Mesodermal cell (in vitro differentiated cells): ENCODE results near the gene GPR62.

Experiments used
- H3K27ac ChIP-seq: 2 replicates; pipeline ENCODE4 v1.7.0; 2013; ENCODE audit warnings: mild to moderate bottlenecking, low read depth, low read length, moderate library complexity; ENCODE audit not compliant: severe bottlenecking
- H3K36me3 ChIP-seq: 2 replicates; pipeline ENCODE4 v1.7.1; 2013; ENCODE audit warnings: mild to moderate bottlenecking, low read length, moderate library complexity; ENCODE audit not compliant: control insufficient read depth, insufficient read depth
- H3K4me1 ChIP-seq: one replicate; pipeline ENCODE4 v1.7.1; 2013; ENCODE audit warnings: mild to moderate bottlenecking, low read length; ENCODE audit not compliant: insufficient read depth, control insufficient read depth, poor library complexity, severe bottlenecking
- H3K4me3 ChIP-seq: 2 replicates; pipeline ENCODE4 v1.7.0; 2013; ENCODE audit warnings: low read length, control low read depth, mild to moderate bottlenecking; ENCODE audit not compliant: insufficient read depth, poor library complexity, severe bottlenecking; ENCODE audit errors: extremely low read depth
- H3K9me3 ChIP-seq: 2 replicates; pipeline ENCODE4 v1.7.1; 2013; ENCODE audit warnings: mild to moderate bottlenecking, low read length, moderate library complexity; ENCODE audit not compliant: control insufficient read depth
- WGBS, 2 experiments: methylation state at CpG; one replicate each; pipeline ENCODE4 v1.1.5; 2013; ENCODE audit warnings: missing lambda C conversion rate in 2 of 2; ENCODE audit not compliant: insufficient coverage in 2 of 2; 5-methylcytosine and 5-hydroxymethylcytosine counted together

Gene GPR62

GRCh38 chr3:51975852-51976549 is 20.8 kb downstream of the GPR62 start:
- H3K4me3 ChIP-seq: peak overlapping the region; percentile 54
- H3K27ac ChIP-seq: no peak overlapping the region
- WGBS, 2 experiments: 54 to 65% methylated on average over 28 to 44 of the region's 46 CpGs
- H3K36me3 ChIP-seq: peaks cover 9% of the 10 kb centered on the region
- peaks cover 21% of the 10 kb centered on the region for H3K4me1 ChIP-seq
- no peaks in the 10 kb centered on the region for H3K9me3 ChIP-seq

- Histone ChIP-seq H3K27ac (no peak overlapping the region), H3K4me1 (peaks cover 20% of the 10 kb centered on the region), H3K36me3 (peaks cover 9% of the 10 kb centered on the region), H3K9me3 (no peaks in the 10 kb centered on the region), H3K4me3 (no peak overlapping the region)
- WGBS, 2 experiments: 93 to 94% methylated on average over 2 to 7 of the region's 9 CpGs
Observed at GRCh38 chr3:51977446-51978142, 22.4 kb downstream of the GPR62 start.

GRCh38 chr3:51978143-51978502 is 22.9 kb downstream of the GPR62 start:
- Histone ChIP-seq H3K9me3 (no peaks in the 10 kb centered on the region), H3K4me1 (peaks cover 20% of the 10 kb centered on the region), H3K27ac (no peak overlapping the region), H3K4me3 (no peak overlapping the region), H3K36me3 (peaks cover 9% of the 10 kb centered on the region)
- 83 to 94% methylated on average over 3 to 4 of the region's 4 CpGs for WGBS, 2 experiments

- Histone ChIP-seq H3K9me3 (no peaks in the 10 kb centered on the region), H3K4me3 (no peak overlapping the region), H3K4me1 (peaks cover 13% of the 10 kb centered on the region), H3K27ac (no peak overlapping the region), H3K36me3 (peaks cover 9% of the 10 kb centered on the region)
- WGBS, 2 experiments: 91 to 97% methylated on average over 7 to 8 of the region's 10 CpGs
Observed at GRCh38 chr3:51980253-51980652, 25.1 kb downstream of the GPR62 start.

GRCh38 chr3:51982352-51982837 is 27.2 kb downstream of the GPR62 start:
- WGBS, 2 experiments: 13 to 34% methylated on average over 3 to 4 of the region's 4 CpGs
- peak overlapping the region; percentile 94 for H3K27ac ChIP-seq

GRCh38 chr3:51982838-51983577 is 27.8 kb downstream of the GPR62 start, which contains the start of gene ACY1:
Gene ACY1, plus strand, starts transcription at chr3:51983535. Its CDS starts 530 bp downstream, at chr3:51984065.
- peaks cover 12% of the 10 kb centered on the region for H3K36me3 ChIP-seq
- WGBS, 2 experiments: 0 to 2% methylated on average over 46 to 59 of the region's 68 CpGs
- H3K27ac ChIP-seq: peak within 1 kb of the TSS; percentile 94
- H3K9me3 ChIP-seq: no peaks in the 10 kb centered on the region
- H3K4me3 ChIP-seq: peak within 1 kb of the TSS; percentile 56
- peaks cover 5% of the 10 kb centered on the region for H3K4me1 ChIP-seq

More at GRCh38 chr3:51982352-51982837, 27.2 kb downstream of the GPR62 start:
- peaks cover 10% of the 10 kb centered on the region for H3K36me3 ChIP-seq
- H3K9me3 ChIP-seq: no peaks in the 10 kb centered on the region
- H3K4me3 ChIP-seq: peak overlapping the region; percentile 56
- H3K4me1 ChIP-seq: peaks cover 5% of the 10 kb centered on the region

GRCh38 chr3:51983578-51984268 is 28.5 kb downstream of the GPR62 start:
- WGBS, 2 experiments: 86 to 87% methylated on average over 17 to 20 of the region's 22 CpGs
- Histone ChIP-seq H3K9me3 (no peaks in the 10 kb centered on the region), H3K36me3 (peaks cover 12% of the 10 kb centered on the region), H3K27ac (peak overlapping the region; percentile 94), H3K4me3 (peak overlapping the region; percentile 56), H3K4me1 (peaks cover 5% of the 10 kb centered on the region)

- Histone ChIP-seq H3K4me3 (no peak overlapping the region), H3K9me3 (no peaks in the 10 kb centered on the region), H3K4me1 (peaks cover 5% of the 10 kb centered on the region), H3K27ac (no peak overlapping the region), H3K36me3 (peaks cover 12% of the 10 kb centered on the region)
Observed at GRCh38 chr3:51984269-51984647, 29.1 kb downstream of the GPR62 start.

GRCh38 chr3:51985063-51985462 is 29.9 kb downstream of the GPR62 start:
- 89 to 100% methylated on average over 3 of the region's 6 CpGs for WGBS, 2 experiments
- Histone ChIP-seq H3K36me3 (peaks cover 12% of the 10 kb centered on the region), H3K9me3 (no peaks in the 10 kb centered on the region), H3K27ac (no peak overlapping the region), H3K4me3 (no peak overlapping the region), H3K4me1 (peaks cover 5% of the 10 kb centered on the region)
